ENCODE measurements around the gene JPH3.

DNA sequence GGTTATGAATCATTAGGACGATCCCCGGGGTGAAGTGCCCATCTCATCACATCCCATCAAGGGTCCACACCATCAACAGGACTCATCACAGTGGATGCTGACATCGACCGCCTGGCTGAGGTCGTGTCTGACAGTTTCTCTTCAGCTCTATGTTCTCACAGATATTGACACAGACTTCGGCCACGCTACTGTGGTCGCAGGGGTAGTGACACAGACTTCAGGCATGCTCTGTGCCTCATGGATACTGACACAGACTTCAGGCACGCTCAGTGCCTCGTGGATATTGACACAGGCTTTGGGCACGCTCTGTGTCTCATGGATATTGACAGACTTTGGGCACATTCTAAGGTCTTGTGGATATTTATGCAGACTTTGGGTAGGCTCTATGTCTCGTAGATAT lies 113.3 kb downstream of the JPH3 start:
- no peak for TF ChIP-seq ZNF274 (IDR thresholded peaks at IDR 0.05; ENCODE audit: low read depth, low read length)
- TF ChIP-seq YY1 (IDR thresholded peaks at IDR 0.05; ENCODE audit: insufficient read depth, insufficient read length) = no peak
- no peak for TF ChIP-seq SUZ12 (IDR thresholded peaks at IDR 0.05; ENCODE audit: extremely low read depth, insufficient read depth, insufficient read length)
